HFFc6 (cell line): ENCODE data around the gene SLC2A8. TPM values are rescaled to one million over a fixed set of nuclear protein-coding genes. Genes with fewer than 3 reads are reported as not detected.

ENCODE experiments used
- DNase-seq: peaks from one replicate; pipeline ENCODE4 v3.0.0-alpha.2; 2018
- H3K27ac Mint-ChIP-seq: 2 replicates; pipeline ENCODE4 v1.8.0; 2020; ENCODE audit warnings: mild to moderate bottlenecking, mixed read lengths
- H3K27me3 Mint-ChIP-seq: 2 replicates; pipeline ENCODE4 v1.8.0; 2021; ENCODE audit warnings: mild to moderate bottlenecking, moderate library complexity, mixed read lengths; ENCODE audit not compliant: insufficient read depth
- H3K36me3 Mint-ChIP-seq: 2 replicates; pipeline ENCODE4 v1.8.0; 2021; ENCODE audit warnings: low read depth, mixed read lengths
- H3K4me1 Mint-ChIP-seq: 2 replicates; pipeline ENCODE4 v1.8.0; 2020; ENCODE audit warnings: low read depth, mixed read lengths
- H3K4me3 Mint-ChIP-seq: 2 replicates; pipeline ENCODE4 v1.8.0; 2020; ENCODE audit warnings: mild to moderate bottlenecking, moderate library complexity, mixed read lengths
- H3K9me3 Mint-ChIP-seq: 2 replicates; pipeline ENCODE4 v1.8.0; 2020; ENCODE audit warnings: mild to moderate bottlenecking, mixed read lengths
- long read RNA-seq: library from polyadenylated mRNA; unstranded; transcript quantifications from one replicate; pipeline ENCODE4 v2.0.0, GENCODE V29; 2019
- total RNA-seq, 6 experiments: library from RNA; stranded (reverse); fragmentation: NEBNext Ultra II Directional; extraction: Animal tissue kit (Norgen Biotek cat#: 25700); gene quantifications; 2 replicates in 1 of 6; 3 replicates in 5 of 6; pipeline ENCODE4 v1.2.3, GENCODE V29; 2021
- TF ChIP-seq, protein P1 (sequence below): fragments of 200-600 bp; sonication (generic); IDR thresholded peaks from 2 replicates; pipeline ENCODE4 v1.5.0; 2021; ENCODE audit warnings: antibody characterized with exemption, mild to moderate bottlenecking

The SLC2A8 gene
- total RNA-seq = 10 to 100 TPM; 11.5 to 13.6 (median 12.5) TPM
- long read RNA-seq, transcript SLC2A8-203 (10 exons, 2,172 nt) = major isoform, 9 of 25 reads
- long read RNA-seq, partial matches to known transcripts = 3 of 25 reads
- long read RNA-seq, other reads (novel, unspliced or antisense) = 6 of 25 reads

- Mint-ChIP-seq H3K4me1 (peaks cover 26% of the 10 kb centered on the region), H3K27me3 (peaks cover 5% of the 10 kb centered on the region), H3K4me3 (peak within 1 kb of the TSS; percentile 83), H3K27ac (no peak within 1 kb of the TSS; the same call in 1 of the 2 replicates), H3K36me3 (no peaks in the 10 kb centered on the region), H3K9me3 (no peaks in the 10 kb centered on the region)
- peak; percentile 100 for DNase-seq
- TF ChIP-seq, protein P1, sequence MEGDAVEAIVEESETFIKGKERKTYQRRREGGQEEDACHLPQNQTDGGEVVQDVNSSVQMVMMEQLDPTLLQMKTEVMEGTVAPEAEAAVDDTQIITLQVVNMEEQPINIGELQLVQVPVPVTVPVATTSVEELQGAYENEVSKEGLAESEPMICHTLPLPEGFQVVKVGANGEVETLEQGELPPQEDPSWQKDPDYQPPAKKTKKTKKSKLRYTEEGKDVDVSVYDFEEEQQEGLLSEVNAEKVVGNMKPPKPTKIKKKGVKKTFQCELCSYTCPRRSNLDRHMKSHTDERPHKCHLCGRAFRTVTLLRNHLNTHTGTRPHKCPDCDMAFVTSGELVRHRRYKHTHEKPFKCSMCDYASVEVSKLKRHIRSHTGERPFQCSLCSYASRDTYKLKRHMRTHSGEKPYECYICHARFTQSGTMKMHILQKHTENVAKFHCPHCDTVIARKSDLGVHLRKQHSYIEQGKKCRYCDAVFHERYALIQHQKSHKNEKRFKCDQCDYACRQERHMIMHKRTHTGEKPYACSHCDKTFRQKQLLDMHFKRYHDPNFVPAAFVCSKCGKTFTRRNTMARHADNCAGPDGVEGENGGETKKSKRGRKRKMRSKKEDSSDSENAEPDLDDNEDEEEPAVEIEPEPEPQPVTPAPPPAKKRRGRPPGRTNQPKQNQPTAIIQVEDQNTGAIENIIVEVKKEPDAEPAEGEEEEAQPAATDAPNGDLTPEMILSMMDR = peak; percentile 61
Observed at GRCh38 chr9:127396808-127397645, at the start of gene SLC2A8. SLC2A8 (plus strand) TSS chr9:127397169; CDS start chr9:127397231, 62 bp downstream.

DNA sequence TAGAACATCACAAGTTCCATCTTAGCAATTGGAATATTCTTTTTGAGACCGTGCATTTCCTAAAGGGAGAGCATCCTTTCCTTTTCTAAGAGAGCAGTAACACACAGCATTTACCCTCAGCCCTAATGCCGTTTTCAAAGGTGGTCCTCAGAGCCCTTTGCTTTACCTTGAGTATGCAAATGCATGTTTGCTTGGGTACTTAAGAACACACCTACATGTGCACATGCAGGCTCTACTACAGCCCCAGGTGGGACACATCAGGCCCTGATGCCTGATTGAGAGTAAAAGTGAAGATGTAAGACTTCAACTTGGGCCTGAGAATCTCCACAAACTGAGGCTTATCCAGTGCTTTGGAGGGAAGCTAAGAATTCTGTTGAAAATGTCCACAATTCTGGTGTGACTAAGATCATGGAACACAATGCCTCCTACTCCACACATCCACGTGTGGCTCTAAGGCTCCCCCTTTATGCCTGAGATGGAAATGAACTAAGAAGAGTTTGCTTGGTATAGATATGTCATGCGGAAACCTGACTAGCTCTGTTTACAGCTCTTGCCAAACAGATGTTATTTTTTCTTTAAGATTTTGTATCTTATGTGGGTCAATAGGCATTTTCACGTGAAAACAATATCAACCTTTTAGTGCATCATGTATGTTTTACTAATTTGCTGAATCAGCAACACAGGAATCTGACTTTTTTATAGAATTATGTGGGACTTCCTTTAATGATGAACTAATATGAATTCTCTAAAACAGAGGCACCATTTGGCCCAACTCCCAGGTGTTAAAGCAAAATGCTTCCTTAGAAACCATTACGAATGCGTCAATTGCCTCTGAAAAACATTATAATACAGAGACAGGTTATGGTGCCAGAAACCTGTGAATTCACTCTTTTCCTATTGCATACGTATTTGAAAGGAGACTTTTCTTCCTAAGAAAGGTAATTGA is 48.9 kb upstream of the SLC2A8 start:
- DNase-seq = peak; percentile 47
- H3K27me3 Mint-ChIP-seq = peaks cover 4% of the 10 kb centered on the region; the same call in 1 of the 2 replicates
- H3K4me1 Mint-ChIP-seq = peaks cover 12% of the 10 kb centered on the region
- TF ChIP-seq, protein P1 = peak; percentile 47; the same call in 1 of the 2 replicates
- H3K4me3 Mint-ChIP-seq = no peak overlapping the region
- H3K9me3 Mint-ChIP-seq = no peaks in the 10 kb centered on the region
- no peak overlapping the region for H3K27ac Mint-ChIP-seq
- no peaks in the 10 kb centered on the region for H3K36me3 Mint-ChIP-seq

- H3K27ac Mint-ChIP-seq = no peak overlapping the region
- peaks cover 4% of the 10 kb centered on the region for H3K4me1 Mint-ChIP-seq
- H3K27me3 Mint-ChIP-seq = peaks cover 3% of the 10 kb centered on the region
- DNase-seq = no peak
- H3K36me3 Mint-ChIP-seq = no peaks in the 10 kb centered on the region
- H3K4me3 Mint-ChIP-seq = no peak overlapping the region
- TF ChIP-seq, protein P1 = no peak
- H3K9me3 Mint-ChIP-seq = no peaks in the 10 kb centered on the region
Observed at GRCh38 chr9:127349483-127350113, 47.4 kb upstream of the SLC2A8 start.

- Mint-ChIP-seq H3K27me3 (peaks cover 11% of the 10 kb centered on the region), H3K27ac (no peak overlapping the region), H3K4me3 (no peak overlapping the region), H3K36me3 (no peaks in the 10 kb centered on the region), H3K4me1 (no peaks in the 10 kb centered on the region), H3K9me3 (no peaks in the 10 kb centered on the region)
- DNase-seq = no peak
- TF ChIP-seq, protein P1 = no peak
Observed at GRCh38 chr9:127351182-127352166, 45.5 kb upstream of the SLC2A8 start.
